Bone marrow (tissue), 2 donors: Measurements from ENCODE around the gene NABP1.

ENCODE experiments used
- DNase-seq, 2 donors: peaks; one replicate each; lab custom pipeline; 2025; lab: John Stamatoyannopoulos, UW

NABP1 gene

GRCh38 chr2:191649519-191649918 is 28.4 kb upstream of the NABP1 start:
- DNase-seq = no peak

- peak in 1 of 2 donors; percentile 15 for DNase-seq
Measured at GRCh38 chr2:191650896-191651773, 26.8 kb upstream of the NABP1 start.

- no peak for DNase-seq
Measured at GRCh38 chr2:191653667-191654391, 24.1 kb upstream of the NABP1 start.

GRCh38 chr2:191656391-191656790 is 21.5 kb upstream of the NABP1 start:
- no peak for DNase-seq

- DNase-seq = no peak
Measured at GRCh38 chr2:191656792-191657191, 21.1 kb upstream of the NABP1 start.

GRCh38 chr2:191657977-191658376 is 20.0 kb upstream of the NABP1 start:
- no peak for DNase-seq

GRCh38 chr2:191659198-191659597 is 18.7 kb upstream of the NABP1 start:
- no peak for DNase-seq

- no peak for DNase-seq
Measured at GRCh38 chr2:191660575-191660974, 17.4 kb upstream of the NABP1 start.

GRCh38 chr2:191661097-191661924 is 16.6 kb upstream of the NABP1 start:
- no peak for DNase-seq

GRCh38 chr2:191664823-191665677 is 12.9 kb upstream of the NABP1 start:
- DNase-seq = peak in 1 of 2 donors; percentile 74

- DNase-seq = no peak
Measured at GRCh38 chr2:191666226-191666625, 11.7 kb upstream of the NABP1 start.

- peak in 1 of 2 donors; percentile 10 for DNase-seq
Measured at GRCh38 chr2:191666732-191667131, 11.2 kb upstream of the NABP1 start.

- DNase-seq = no peak
Measured at GRCh38 chr2:191670076-191670475, 7.9 kb upstream of the NABP1 start.

GRCh38 chr2:191670787-191671186 is 7.1 kb upstream of the NABP1 start:
- no peak for DNase-seq

- DNase-seq = peak in 1 of 2 donors; percentile 99
Measured at GRCh38 chr2:191675807-191676721, 1.9 kb upstream of the NABP1 start.

GRCh38 chr2:191676790-191677645 is 918 bp upstream of the NABP1 start:
- peak in 1 of 2 donors; percentile 51 for DNase-seq

GRCh38 chr2:191678437-191679100 is 633 bp downstream of the NABP1 start:
- peak; percentile 14 to 49 for DNase-seq

- DNase-seq = peak in 1 of 2 donors; percentile 33
Measured at GRCh38 chr2:191679818-191680600, 2.1 kb downstream of the NABP1 start.
